ENCODE results near the gene CD4.
A peak's percentile ranks its signal among the peaks of the same experiment; 100 is the strongest.

The CD4 gene

GRCh38 chr12:6846316-6846869 is 57.1 kb downstream of the CD4 start (continued):
- TF ChIP-seq PRDM6 (tag by site-specific recombination; IDR thresholded peaks at IDR 0.05) (no peak), ZNF510 (tag by site-specific recombination; IDR thresholded peaks at IDR 0.05; ENCODE audit: insufficient replicate concordance) (no peak)

GRCh38 chr12:6847676-6848075 is 58.3 kb downstream of the CD4 start:
- Histone ChIP-seq H3K36me3 (ENCODE audit: control insufficient read depth in 2 of 2, insufficient read depth in 1 of 2, low read length in 2 of 2) (peaks cover 29 to 78% of the 10 kb centered on the region in 2 experiments), H3K27ac (ENCODE audit: extremely low read depth, low read depth, low read length) (no peak overlapping the region), H3K4me1 (ENCODE audit: control insufficient read depth, insufficient read depth, low read length) (peaks cover 7% of the 10 kb centered on the region), H3K4me3 (ENCODE audit: low read depth, low read length) (no peak overlapping the region), H3K9me3 (ENCODE audit: control insufficient read depth, insufficient read depth, low read depth, low read length) (no peaks in the 10 kb centered on the region)
- TF ChIP-seq KLF7 (tag by site-specific recombination; IDR thresholded peaks at IDR 0.05; ENCODE audit: borderline replicate concordance) (no peak), ZNF600 (tag by site-specific recombination; IDR thresholded peaks at IDR 0.05) (0 out of 2 replicates have a peak, but pooled peaks have one; percentile 10), SP3 (tag by site-specific recombination; IDR thresholded peaks at IDR 0.05) (no peak), ZNF843 (tag by site-specific recombination; IDR thresholded peaks at IDR 0.05) (no peak), IKZF3 (tag by site-specific recombination; IDR thresholded peaks at IDR 0.05) (no peak)
- CTCF ChIA-PET, result interaction anchor here (1.2 to 8.1 kb wide), 4 partner anchors 8 to 95 kb away, joined by 3 to 75 read pairs (median 4); partner anchors contain the start of genes MLF2 and TPI1
- POLR2A ChIA-PET, result interaction anchor here (1.0 to 2.5 kb wide), 2 partner anchors 25 to 159 kb away, joined by 4 to 8 read pairs; partner anchors contain the start of genes SPSB2 and ZNF384

GRCh38 chr12:6849427-6849826 is 60.1 kb downstream of the CD4 start:
- Histone ChIP-seq H3K27ac (ENCODE audit: extremely low read depth, low read depth, low read length) (no peak overlapping the region), H3K36me3 (ENCODE audit: control insufficient read depth in 2 of 2, insufficient read depth in 1 of 2, low read length in 2 of 2) (peaks cover 23 to 68% of the 10 kb centered on the region in 2 experiments), H3K4me3 (ENCODE audit: low read depth, low read length) (no peak overlapping the region), H3K9me3 (ENCODE audit: control insufficient read depth, insufficient read depth, low read depth, low read length) (no peaks in the 10 kb centered on the region), H3K4me1 (ENCODE audit: control insufficient read depth, insufficient read depth, low read length) (peaks cover 11% of the 10 kb centered on the region)
- ChIA-PET CTCF (interaction anchor here (1.7 to 8.4 kb wide), 4 partner anchors 16 to 42 kb away, joined by 5 to 75 read pairs (median 41); partner anchors contain the start of gene SPSB2), POLR2A (interaction anchor here (1.5 to 2.5 kb wide), 2 partner anchors 9 to 23 kb away, joined by 8 read pairs; partner anchors contain the start of genes GNB3 and SPSB2)
- no peak for TF ChIP-seq PRDM1 (tag by site-specific recombination; IDR thresholded peaks at IDR 0.05)
- no peak for TF ChIP-seq ZBTB6 (tag by site-specific recombination; IDR thresholded peaks at IDR 0.05)
- TF ChIP-seq ZFP69B (tag by site-specific recombination; IDR thresholded peaks at IDR 0.05), result no peak
- TF ChIP-seq ZNF776 (tag by site-specific recombination; IDR thresholded peaks at IDR 0.05; ENCODE audit: borderline replicate concordance), result no peak
- no peak for TF ChIP-seq ZNF501 (tag by site-specific recombination; IDR thresholded peaks at IDR 0.05)
- no peak for TF ChIP-seq ZNF423 (tag by site-specific recombination; IDR thresholded peaks at IDR 0.05)
- TF ChIP-seq ZNF341 (tag by site-specific recombination; IDR thresholded peaks at IDR 0.05; ENCODE audit: low read depth), result no peak
- TF ChIP-seq ZSCAN18 (tag by site-specific recombination; IDR thresholded peaks at IDR 0.05), result no peak
- no peak for TF ChIP-seq ZNF549 (tag by site-specific recombination; IDR thresholded peaks at IDR 0.05)
- TF ChIP-seq ZNF140 (tag by site-specific recombination; IDR thresholded peaks at IDR 0.05), result no peak
- no peak for TF ChIP-seq ZNF398 (tag by site-specific recombination; IDR thresholded peaks at IDR 0.05)
- no peak for TF ChIP-seq ZNF174 (tag by site-specific recombination; IDR thresholded peaks at IDR 0.05)
- TF ChIP-seq YY2 (tag by site-specific recombination; IDR thresholded peaks at IDR 0.05), result no peak
- TF ChIP-seq GLIS1 (tag by site-specific recombination; IDR thresholded peaks at IDR 0.05), result no peak
